ENCODE results near the gene ZBTB1.
"Not testable (repeated sequence)": the region's sequence is repeated elsewhere in the genome, so short reads cannot be mapped to it uniquely, and the experiment has no call there.

The ZBTB1 gene

DNA sequence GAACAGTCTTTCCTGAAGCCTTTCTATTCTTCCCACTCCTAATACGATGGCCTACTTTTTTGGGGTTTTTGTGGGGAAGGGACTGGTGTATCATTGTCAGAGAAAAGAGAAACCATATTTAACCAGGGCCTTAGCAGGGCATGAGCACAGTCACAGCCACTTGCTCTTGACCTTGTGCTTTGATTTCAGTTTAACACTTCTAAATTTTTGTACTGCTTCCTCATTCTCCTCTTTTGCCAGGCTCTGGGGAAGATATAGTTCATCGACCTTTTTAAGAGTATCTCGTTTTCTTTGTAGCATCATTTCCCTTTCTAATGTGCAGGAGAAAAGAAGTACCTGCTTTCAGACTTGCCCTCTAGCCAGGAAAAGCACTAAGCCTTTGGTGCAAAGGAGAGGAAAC lies 2.2 kb downstream of the ZBTB1 start:
- peak overlapping the region; percentile 96 for H3K27ac Mint-ChIP-seq
- no peaks in the 10 kb centered on the region for H3K9me3 Mint-ChIP-seq
- no peak for DNase-seq
- no peaks in the 10 kb centered on the region for H3K27me3 Mint-ChIP-seq
- peaks cover 69% of the 10 kb centered on the region for H3K4me1 Mint-ChIP-seq (ENCODE audit: low read depth)
- H3K4me3 Mint-ChIP-seq, result peak overlapping the region; percentile 98
- H3K36me3 Mint-ChIP-seq (ENCODE audit: low read depth), result peaks cover 54% of the 10 kb centered on the region

DNA sequence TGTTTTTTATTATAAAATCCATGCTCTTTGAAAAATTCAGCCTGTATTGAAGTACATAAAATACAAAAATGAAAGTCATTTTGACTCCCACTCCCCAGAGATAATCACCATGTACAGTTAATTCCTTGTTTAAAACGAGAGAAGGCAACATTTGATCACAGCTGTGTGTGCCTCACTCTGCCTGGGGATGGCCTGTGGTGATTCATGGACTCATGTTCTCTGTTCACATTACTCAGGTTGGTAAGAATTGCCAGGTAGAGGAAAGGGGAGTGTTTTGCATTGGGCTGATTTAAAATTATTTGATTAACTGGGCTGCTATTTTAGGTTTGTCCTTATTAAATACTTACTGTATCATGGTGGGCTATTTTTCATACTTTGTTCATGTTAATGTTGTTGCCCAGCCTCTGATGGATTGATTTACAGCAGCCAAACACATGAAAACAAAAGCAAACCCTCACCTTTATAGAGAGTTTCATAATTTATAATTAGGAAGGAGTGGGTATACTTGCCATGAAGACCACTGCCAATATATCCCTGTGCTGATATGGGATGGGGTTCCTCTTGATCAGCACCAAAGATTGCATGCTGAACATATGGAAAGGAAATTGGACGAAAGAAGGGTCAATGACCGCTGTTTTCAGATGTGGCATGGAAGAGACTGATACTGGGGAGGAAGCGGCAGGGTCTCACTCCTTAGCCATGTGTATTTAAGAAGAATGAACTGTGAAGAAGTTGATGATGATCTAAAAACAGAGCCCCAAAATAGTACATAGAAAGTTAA lies 3.0 kb downstream of the ZBTB1 start:
- Mint-ChIP-seq H3K36me3 (ENCODE audit: low read depth) (peaks cover 50% of the 10 kb centered on the region), H3K27ac (peak overlapping the region; percentile 96), H3K27me3 (no peaks in the 10 kb centered on the region), H3K9me3 (no peaks in the 10 kb centered on the region), H3K4me1 (ENCODE audit: low read depth) (peaks cover 67% of the 10 kb centered on the region), H3K4me3 (peak overlapping the region; percentile 98)
- DNase-seq, result peak; percentile 40

DNA sequence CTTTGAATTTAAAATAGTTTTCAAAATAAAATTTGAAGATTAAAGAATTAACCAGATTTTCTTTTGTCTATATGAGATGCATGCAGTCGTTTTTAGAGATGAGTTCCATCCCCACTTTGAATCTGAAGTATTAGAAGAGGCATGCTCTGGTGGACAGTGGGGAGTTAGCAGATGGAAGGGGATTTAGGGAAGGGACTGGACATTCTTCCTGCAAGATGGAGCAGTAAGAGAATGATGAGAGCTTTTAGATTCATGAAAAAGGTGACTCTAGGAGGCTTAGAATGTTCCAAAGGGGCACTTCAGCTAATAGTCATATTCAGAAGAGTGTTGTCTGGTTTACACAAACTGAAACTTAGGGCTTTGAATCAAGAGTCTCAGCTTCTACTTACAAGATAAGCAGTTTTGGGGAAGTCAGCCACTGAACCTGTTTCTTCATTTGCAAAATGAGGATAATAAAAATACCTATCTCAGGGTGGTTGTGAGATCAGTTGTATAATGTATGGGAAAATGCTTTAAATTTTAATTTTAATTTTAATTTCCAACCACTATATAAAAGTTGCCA lies 3.7 kb downstream of the ZBTB1 start:
- Mint-ChIP-seq H3K27me3 (no peaks in the 10 kb centered on the region), H3K27ac (peak overlapping the region; percentile 96), H3K4me1 (ENCODE audit: low read depth) (peaks cover 73% of the 10 kb centered on the region), H3K9me3 (no peaks in the 10 kb centered on the region), H3K36me3 (ENCODE audit: low read depth) (peaks cover 47% of the 10 kb centered on the region), H3K4me3 (peak overlapping the region; percentile 98)
- no peak for DNase-seq

DNA sequence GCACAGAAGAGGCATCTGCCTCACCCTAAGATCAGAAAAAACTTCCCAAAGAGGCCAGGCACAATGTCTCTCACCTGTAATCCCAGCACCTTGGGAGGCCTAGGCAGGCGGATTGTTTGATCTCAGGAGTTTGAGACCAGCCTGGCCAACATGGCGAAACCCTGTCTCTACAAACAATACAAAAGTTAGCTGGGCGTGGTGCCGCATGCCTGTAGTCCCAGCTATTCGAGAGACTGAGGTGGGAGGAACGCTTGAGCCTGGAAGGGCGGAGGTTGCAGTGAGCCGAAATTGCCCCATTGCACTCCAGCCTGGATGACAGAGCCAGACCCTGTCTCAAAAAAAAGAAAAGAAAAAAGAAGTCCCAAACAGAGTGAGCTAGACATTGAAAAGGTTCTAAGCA lies 4.5 kb downstream of the ZBTB1 start:
- H3K36me3 Mint-ChIP-seq (ENCODE audit: low read depth), result peaks cover 47% of the 10 kb centered on the region
- peaks cover 78% of the 10 kb centered on the region for H3K4me1 Mint-ChIP-seq (ENCODE audit: low read depth)
- DNase-seq, result no peak
- no peaks in the 10 kb centered on the region for H3K27me3 Mint-ChIP-seq
- H3K9me3 Mint-ChIP-seq, result no peaks in the 10 kb centered on the region
- peak overlapping the region; percentile 98 for H3K4me3 Mint-ChIP-seq
- peak overlapping the region; percentile 96 for H3K27ac Mint-ChIP-seq

DNA sequence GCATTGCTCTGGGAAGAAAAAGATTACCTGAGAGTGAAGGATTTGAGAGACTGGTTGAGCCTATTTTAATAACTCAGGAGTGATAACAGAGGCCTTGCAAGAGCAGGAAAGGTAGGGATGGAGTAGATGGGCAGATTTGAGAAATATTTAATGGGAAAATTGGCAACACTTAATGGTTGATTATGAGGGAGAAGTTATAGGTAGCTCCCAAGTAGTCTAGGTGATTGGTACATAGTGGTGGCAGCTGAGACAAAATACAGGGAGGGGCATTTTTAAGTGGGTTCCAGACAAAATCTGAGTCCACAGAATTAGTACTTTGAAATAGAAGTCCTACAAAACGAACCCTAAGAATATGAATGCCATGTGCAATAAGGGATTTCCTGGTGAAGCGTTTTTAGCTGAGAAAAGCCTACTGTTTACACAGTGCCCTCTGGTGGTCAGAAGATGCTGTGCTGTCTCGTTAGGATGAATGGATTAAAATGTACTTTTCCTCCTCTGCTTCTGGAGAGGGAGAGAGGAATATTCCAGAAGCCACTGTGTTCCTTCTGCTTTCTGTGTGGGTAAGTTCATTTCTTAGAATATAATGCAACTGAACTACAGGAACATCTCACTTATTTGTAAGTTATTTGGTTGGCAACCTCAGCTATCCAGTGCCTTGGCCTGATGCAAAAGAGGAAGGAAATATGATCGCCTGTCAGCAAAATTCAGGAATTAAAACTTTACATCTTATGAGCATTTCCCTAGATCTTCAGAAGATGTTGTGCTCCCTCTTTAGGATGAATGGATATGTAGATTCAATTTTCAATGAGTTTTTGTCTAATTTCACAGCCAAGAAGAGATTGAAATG lies 6.5 kb downstream of the ZBTB1 start:
- peak; percentile 48 for DNase-seq
- H3K4me3 Mint-ChIP-seq, result peak overlapping the region; percentile 42
- peaks cover 40% of the 10 kb centered on the region for H3K36me3 Mint-ChIP-seq (ENCODE audit: low read depth)
- H3K27ac Mint-ChIP-seq, result peak overlapping the region; percentile 96
- H3K27me3 Mint-ChIP-seq, result no peaks in the 10 kb centered on the region
- no peaks in the 10 kb centered on the region for H3K9me3 Mint-ChIP-seq
- peaks cover 87% of the 10 kb centered on the region for H3K4me1 Mint-ChIP-seq (ENCODE audit: low read depth)

DNA sequence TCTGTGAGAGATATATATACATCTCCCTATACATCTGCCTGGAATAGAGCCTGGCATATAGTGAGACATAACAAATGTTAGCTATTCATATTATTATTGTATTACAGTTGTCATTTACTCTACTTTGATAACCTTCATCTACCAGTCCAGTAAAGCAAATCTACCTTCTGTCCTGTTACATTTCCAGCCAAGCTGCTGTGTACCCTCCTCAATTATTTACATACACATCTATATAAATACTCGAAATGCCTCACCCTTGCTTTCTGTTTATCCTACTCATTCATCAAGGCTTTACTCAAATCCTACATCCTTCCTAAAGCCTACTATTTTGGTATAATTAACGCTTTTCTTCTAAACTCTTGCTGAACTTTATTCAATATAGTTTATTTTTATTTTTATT lies 8.7 kb downstream of the ZBTB1 start:
- no peak overlapping the region for H3K4me3 Mint-ChIP-seq
- H3K27me3 Mint-ChIP-seq, result no peaks in the 10 kb centered on the region
- H3K27ac Mint-ChIP-seq, result no peak overlapping the region
- H3K9me3 Mint-ChIP-seq, result no peaks in the 10 kb centered on the region
- H3K4me1 Mint-ChIP-seq (ENCODE audit: low read depth), result peaks cover 84% of the 10 kb centered on the region
- DNase-seq, result no peak
- H3K36me3 Mint-ChIP-seq (ENCODE audit: low read depth), result peaks cover 33% of the 10 kb centered on the region

DNA sequence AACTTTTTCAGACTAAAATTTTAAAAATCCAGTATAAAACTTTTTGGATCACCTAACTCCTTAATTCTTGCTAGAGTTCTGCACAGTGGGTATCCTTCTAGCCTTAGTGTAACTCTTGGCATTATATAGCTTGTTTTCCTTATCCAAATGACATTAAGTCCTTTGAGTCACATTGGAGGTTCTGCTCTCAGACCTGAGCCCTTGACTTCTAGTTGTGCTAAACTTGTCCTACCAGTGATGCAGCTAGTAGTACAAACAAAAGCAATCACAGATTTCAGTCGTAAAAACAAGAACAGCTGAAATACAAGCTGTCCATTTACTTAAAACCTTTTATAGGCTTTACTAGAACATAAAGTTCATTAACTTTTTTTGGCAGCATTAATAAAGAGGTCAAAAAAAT lies 10.5 kb downstream of the ZBTB1 start:
- Mint-ChIP-seq H3K27ac (no peak overlapping the region), H3K4me3 (no peak overlapping the region), H3K27me3 (no peaks in the 10 kb centered on the region), H3K4me1 (ENCODE audit: low read depth) (peaks cover 69% of the 10 kb centered on the region), H3K36me3 (ENCODE audit: low read depth) (peaks cover 27% of the 10 kb centered on the region), H3K9me3 (no peaks in the 10 kb centered on the region)
- no peak for DNase-seq

DNA sequence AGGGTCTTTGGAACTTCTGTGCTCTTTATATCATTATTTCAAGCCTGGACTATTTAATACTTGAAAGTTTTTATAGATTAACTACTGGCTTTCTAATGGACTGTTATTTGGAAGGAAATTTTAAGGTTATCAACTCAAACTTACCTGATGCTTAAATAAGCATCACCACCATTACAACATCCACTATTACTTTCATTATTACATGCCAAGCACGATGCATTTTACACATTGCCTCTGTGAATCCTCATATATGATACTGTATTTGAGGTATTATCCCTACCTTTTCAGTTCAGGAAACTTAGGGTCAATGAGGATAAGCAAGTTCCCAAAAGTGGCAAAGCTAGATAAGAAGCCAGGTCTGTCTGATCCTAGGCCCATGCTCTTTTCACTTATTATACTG lies 12.4 kb downstream of the ZBTB1 start:
- Mint-ChIP-seq H3K4me1 (ENCODE audit: low read depth) (peaks cover 57% of the 10 kb centered on the region), H3K27me3 (no peaks in the 10 kb centered on the region), H3K9me3 (no peaks in the 10 kb centered on the region), H3K36me3 (ENCODE audit: low read depth) (peaks cover 25% of the 10 kb centered on the region), H3K4me3 (no peak overlapping the region), H3K27ac (no peak overlapping the region)
- no peak for DNase-seq

DNA sequence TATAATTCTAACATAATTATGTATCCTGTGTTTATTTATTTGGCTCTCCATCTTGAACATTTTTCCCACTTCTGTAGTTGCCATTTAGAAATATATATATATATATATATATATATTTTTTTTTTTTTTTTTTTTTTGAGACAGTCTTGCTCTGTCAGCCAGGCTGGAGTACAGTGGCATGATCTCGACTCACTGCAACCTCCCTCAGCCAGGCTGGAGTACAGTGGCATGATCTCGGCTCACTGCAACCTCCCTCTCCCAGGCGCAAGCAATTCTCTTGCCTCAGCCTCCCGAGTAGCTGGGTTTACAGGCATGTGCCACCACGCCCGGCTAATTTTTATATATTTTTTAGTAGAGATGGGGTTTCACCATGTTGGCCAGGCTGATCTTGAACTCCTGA lies 13.1 kb downstream of the ZBTB1 start:
- H3K4me1 Mint-ChIP-seq (ENCODE audit: low read depth), result peaks cover 50% of the 10 kb centered on the region
- not testable (repeated sequence) for DNase-seq, H3K4me3 Mint-ChIP-seq, H3K27me3 Mint-ChIP-seq, H3K27ac Mint-ChIP-seq, H3K9me3 Mint-ChIP-seq
- peaks cover 19% of the 10 kb centered on the region for H3K36me3 Mint-ChIP-seq (ENCODE audit: low read depth)

DNA sequence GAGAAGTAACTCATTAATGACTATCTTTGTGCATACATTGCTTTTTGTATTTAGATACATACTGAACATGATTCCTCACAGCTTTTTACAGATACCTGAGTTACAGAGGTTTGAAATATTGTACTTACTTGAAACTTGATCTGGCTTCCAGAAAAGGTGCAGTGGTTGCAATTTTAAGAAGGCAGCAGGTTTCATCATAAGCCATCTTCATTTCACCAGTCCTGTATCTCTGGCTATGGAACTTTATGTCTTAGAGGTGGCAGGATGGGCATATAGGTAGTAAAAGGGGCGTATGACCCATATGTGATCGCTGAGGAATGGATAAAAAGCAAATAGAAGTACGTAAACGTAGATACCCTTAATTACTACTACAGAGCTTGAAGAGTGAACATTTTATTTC lies 13.7 kb downstream of the ZBTB1 start:
- Mint-ChIP-seq H3K4me3 (no peak overlapping the region), H3K9me3 (no peaks in the 10 kb centered on the region), H3K27ac (no peak overlapping the region), H3K27me3 (no peaks in the 10 kb centered on the region), H3K36me3 (ENCODE audit: low read depth) (peaks cover 18% of the 10 kb centered on the region), H3K4me1 (ENCODE audit: low read depth) (peaks cover 46% of the 10 kb centered on the region)
- no peak for DNase-seq

DNA sequence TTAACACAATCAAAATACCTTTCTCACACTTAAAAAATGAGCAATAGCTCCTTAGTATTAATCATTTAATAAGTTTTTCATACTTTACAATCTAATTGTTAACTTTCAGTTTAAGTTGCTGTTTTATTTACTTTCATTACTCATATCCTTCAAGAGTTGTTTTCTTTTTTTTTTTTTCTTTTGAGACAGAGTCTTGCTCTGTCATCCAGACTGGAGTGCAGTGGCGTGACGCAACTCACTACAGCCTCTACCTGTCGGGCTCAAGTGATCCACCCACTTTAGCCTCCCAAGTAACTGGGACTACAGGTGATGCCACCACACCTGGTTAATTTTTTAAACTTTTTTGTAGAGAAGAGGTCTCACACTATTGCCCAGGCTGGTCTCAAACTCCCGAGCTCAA lies 16.1 kb downstream of the ZBTB1 start:
- no peak overlapping the region for H3K4me3 Mint-ChIP-seq
- H3K27me3 Mint-ChIP-seq, result no peaks in the 10 kb centered on the region
- DNase-seq, result no peak
- peaks cover 16% of the 10 kb centered on the region for H3K36me3 Mint-ChIP-seq (ENCODE audit: low read depth)
- H3K9me3 Mint-ChIP-seq, result no peaks in the 10 kb centered on the region
- peaks cover 28% of the 10 kb centered on the region for H3K4me1 Mint-ChIP-seq (ENCODE audit: low read depth)
- H3K27ac Mint-ChIP-seq, result no peak overlapping the region

DNA sequence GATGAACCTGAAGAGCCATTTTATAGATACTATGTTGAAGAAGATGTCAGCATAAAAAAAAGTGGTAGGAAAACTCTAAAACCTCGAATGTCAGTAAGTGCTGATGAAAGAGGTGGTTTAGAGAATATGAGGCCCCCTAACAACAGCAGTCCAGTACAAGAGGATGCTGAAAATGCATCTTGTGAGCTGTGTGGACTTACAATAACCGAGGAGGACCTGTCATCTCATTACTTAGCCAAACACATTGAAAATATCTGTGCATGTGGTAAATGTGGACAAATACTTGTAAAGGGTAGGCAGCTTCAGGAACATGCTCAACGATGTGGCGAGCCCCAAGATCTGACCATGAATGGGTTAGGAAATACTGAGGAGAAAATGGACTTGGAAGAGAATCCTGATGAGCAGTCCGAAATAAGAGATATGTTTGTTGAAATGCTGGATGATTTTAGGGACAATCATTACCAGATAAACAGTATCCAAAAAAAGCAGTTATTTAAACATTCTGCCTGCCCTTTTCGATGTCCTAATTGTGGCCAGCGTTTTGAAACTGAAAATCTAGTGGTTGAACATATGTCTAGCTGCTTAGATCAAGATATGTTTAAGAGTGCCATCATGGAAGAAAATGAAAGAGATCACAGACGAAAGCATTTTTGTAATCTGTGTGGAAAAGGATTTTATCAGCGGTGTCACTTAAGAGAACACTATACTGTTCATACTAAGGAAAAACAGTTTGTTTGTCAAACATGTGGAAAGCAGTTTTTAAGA lies 18.2 kb downstream of the ZBTB1 start:
- H3K36me3 Mint-ChIP-seq (ENCODE audit: low read depth), result peaks cover 25% of the 10 kb centered on the region
- H3K27ac Mint-ChIP-seq, result no peak overlapping the region
- no peak overlapping the region for H3K4me3 Mint-ChIP-seq

DNA sequence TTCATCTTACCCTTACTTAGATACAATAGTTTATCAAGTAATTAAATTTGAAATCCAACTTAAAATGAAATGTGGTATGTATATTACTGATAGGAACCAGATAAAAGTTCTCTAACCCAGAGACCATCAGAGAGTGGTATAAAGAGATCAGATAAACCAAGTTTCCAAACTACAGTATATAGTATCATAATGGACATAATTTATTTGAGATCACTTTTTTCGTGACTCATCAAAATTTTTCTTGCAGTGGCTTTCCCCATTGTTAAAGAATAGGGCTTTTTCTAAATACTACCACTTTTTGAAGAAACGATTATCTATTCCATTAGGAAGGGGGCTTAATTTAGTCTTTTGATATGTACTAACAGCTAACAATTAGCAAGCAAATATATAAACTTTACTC lies 20.8 kb downstream of the ZBTB1 start:
- no peak for DNase-seq
- Mint-ChIP-seq H3K4me3 (no peak overlapping the region), H3K36me3 (ENCODE audit: low read depth) (peaks cover 26% of the 10 kb centered on the region), H3K4me1 (ENCODE audit: low read depth) (peaks cover 15% of the 10 kb centered on the region), H3K27me3 (no peaks in the 10 kb centered on the region), H3K27ac (no peak overlapping the region), H3K9me3 (no peaks in the 10 kb centered on the region)

More for the DNA sequence above, 18.2 kb downstream of the ZBTB1 start:
- Mint-ChIP-seq H3K27me3 (no peaks in the 10 kb centered on the region), H3K4me1 (ENCODE audit: low read depth) (peaks cover 13% of the 10 kb centered on the region), H3K9me3 (no peaks in the 10 kb centered on the region)
- DNase-seq, result no peak

DNA sequence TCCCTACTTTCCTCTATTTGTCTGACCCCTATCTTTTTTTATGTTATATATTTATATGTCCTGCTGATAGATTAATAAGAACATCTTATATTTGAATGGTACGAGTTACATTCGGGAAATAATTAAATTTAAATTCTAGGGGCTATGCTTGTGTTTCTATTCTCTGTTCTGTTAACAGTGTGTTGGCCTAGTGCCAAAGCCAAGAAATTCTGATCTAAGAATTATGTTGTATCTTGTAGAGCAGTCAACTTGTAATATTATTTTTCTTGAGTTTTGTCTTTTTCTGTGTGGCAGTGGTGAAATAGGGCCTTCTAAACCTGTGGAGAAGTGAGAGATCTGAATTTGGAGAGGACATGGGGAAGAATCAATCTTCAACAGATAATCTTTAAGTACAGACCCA lies 27.0 kb downstream of the ZBTB1 start:
- Mint-ChIP-seq H3K4me3 (no peak overlapping the region), H3K36me3 (ENCODE audit: low read depth) (peaks cover 11% of the 10 kb centered on the region), H3K27ac (no peak overlapping the region), H3K27me3 (no peaks in the 10 kb centered on the region), H3K4me1 (ENCODE audit: low read depth) (peaks cover 17% of the 10 kb centered on the region), H3K9me3 (no peaks in the 10 kb centered on the region)
- DNase-seq, result no peak
